Esophagus squamous epithelium (tissue), 4 donors: ENCODE measurements around the gene LGI2.

ENCODE experiments used
- POLR2A ChIP-seq, 4 donors: fragments of 450-650 bp; IDR thresholded peaks; one replicate each; pipeline ENCODE4 v1.6.1; 2017; ENCODE audit warnings: antibody characterized with exemption in 4 of 4, mild to moderate bottlenecking in 4 of 4, moderate library complexity in 3 of 4
- TF ChIP-seq, protein P1 (sequence below), 6 experiments: fragments of 450-650 bp in 4 of 6; fragments of 200-600 bp in 2 of 6; sonication (generic) in 2 of 6; IDR thresholded peaks; one replicate each; pipeline ENCODE4 v1.5.1; 2016 to 2019; ENCODE audit warnings: antibody characterized with exemption in 6 of 6, mild to moderate bottlenecking in 4 of 6, moderate library complexity in 4 of 6

DNA sequence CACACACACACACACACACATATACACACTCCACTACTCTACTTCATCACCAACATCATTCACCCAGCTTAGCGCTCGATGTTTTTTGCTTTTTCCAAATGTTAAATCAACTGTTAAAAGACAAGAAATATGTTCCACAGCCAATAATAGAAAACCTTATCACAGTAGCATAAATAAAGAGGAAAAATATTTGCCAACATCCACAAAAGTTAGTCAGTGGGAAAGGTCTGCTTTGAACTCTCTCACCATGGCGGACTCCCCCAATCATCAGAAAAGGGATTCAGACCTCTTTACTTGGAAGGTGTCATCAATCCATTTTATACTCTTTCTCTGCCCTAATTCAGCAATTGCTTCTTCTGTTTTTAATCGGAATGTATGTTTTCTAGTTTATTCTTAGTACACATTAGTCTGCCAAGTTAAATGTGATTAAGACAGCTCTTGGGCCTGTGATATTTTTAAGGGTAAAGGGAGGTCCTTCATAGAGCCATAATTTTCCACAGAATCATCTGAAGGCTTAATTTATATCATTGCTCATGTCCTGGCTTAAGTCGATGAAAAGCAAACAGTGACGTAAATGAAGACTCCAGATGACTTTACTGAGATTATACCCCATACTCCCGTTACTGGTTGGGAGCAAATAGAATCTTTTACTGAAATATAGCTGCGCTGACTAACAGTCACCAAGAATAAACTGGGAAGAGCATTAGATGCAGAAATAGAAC, 29.7 kb upstream of the LGI2 start:
- TF ChIP-seq, protein P1, sequence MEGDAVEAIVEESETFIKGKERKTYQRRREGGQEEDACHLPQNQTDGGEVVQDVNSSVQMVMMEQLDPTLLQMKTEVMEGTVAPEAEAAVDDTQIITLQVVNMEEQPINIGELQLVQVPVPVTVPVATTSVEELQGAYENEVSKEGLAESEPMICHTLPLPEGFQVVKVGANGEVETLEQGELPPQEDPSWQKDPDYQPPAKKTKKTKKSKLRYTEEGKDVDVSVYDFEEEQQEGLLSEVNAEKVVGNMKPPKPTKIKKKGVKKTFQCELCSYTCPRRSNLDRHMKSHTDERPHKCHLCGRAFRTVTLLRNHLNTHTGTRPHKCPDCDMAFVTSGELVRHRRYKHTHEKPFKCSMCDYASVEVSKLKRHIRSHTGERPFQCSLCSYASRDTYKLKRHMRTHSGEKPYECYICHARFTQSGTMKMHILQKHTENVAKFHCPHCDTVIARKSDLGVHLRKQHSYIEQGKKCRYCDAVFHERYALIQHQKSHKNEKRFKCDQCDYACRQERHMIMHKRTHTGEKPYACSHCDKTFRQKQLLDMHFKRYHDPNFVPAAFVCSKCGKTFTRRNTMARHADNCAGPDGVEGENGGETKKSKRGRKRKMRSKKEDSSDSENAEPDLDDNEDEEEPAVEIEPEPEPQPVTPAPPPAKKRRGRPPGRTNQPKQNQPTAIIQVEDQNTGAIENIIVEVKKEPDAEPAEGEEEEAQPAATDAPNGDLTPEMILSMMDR (IDR thresholded peaks at IDR 0.05), result no peak
- no peak for TF ChIP-seq POLR2A (IDR thresholded peaks at IDR 0.05)
